CD14-positive monocyte (primary cell): ENCODE results near the gene PAK2. TPM values are rescaled to one million over a fixed set of nuclear protein-coding genes. Genes with fewer than 3 reads are reported as not detected.
A peak's percentile ranks its signal among the peaks of the same experiment; 100 is the strongest.
"Not testable (repeated sequence)": the region's sequence is repeated elsewhere in the genome, so short reads cannot be mapped to it uniquely, and the experiment has no call there.

Source experiments
- DNase-seq, 3 donors: peaks; one replicate each; pipeline ENCODE4 v3.0.0-alpha.2; 2011 to 2022
- H2AFZ ChIP-seq: 2 replicates; pipeline ENCODE4 v1.6.0; 2012; ENCODE audit warnings: mild to moderate bottlenecking, low read depth, low read length, inconsistent platforms; ENCODE audit not compliant: insufficient read depth, poor library complexity, severe bottlenecking
- H3K27ac ChIP-seq, 2 donors: 1 replicate in 1 of 2; 2 replicates in 1 of 2; pipeline ENCODE4 v1.5.1; 2012 to 2013; ENCODE audit warnings: low read length in 2 of 2, control low read depth in 1 of 2, inconsistent platforms in 1 of 2, low read depth in 1 of 2, mild to moderate bottlenecking in 1 of 2
- H3K27me3 ChIP-seq, 2 donors: one replicate each; pipeline versions ENCODE4 v1.6.0 to v1.6.1; 2011 to 2013; ENCODE audit warnings: low read length in 2 of 2; ENCODE audit not compliant: control insufficient read depth in 2 of 2, insufficient read depth in 2 of 2
- H3K36me3 ChIP-seq, 2 donors: replicated peaks in 1 of 2; 1 replicate in 1 of 2; 2 replicates in 1 of 2; pipeline versions ENCODE4 v1.5.1 to v1.6.1; 2012 to 2013; ENCODE audit warnings: low read length in 2 of 2, control low read depth in 1 of 2, inconsistent platforms in 1 of 2, mild to moderate bottlenecking in 1 of 2; ENCODE audit not compliant: insufficient read depth in 2 of 2, control insufficient read depth in 1 of 2
- H3K4me1 ChIP-seq, 2 donors: 1 replicate in 1 of 2; 2 replicates in 1 of 2; pipeline versions ENCODE4 v1.5.1 to v1.6.1; 2012 to 2013; ENCODE audit warnings: low read length in 2 of 2, control low read depth in 1 of 2, inconsistent platforms in 1 of 2, mild to moderate bottlenecking in 1 of 2, moderate library complexity in 1 of 2; ENCODE audit not compliant: insufficient read depth in 2 of 2, control insufficient read depth in 1 of 2
- H3K4me2 ChIP-seq: replicated peaks from 2 replicates; pipeline ENCODE3; 2012; ENCODE audit warnings: low read length, moderate library complexity, mild to moderate bottlenecking; ENCODE audit not compliant: poor library complexity, severe bottlenecking; ENCODE audit errors: extremely low read depth
- H3K4me3 ChIP-seq, 3 experiments: fragments of 200-600 bp in 1 of 3; sonication (generic) in 1 of 3; replicated peaks in 1 of 3; 1 replicate in 2 of 3; 2 replicates in 1 of 3; pipeline ENCODE4 v1.5.1; 2011 to 2013; ENCODE audit warnings: low read length in 3 of 3, mild to moderate bottlenecking in 3 of 3, control low read depth in 2 of 3, low read depth in 2 of 3, inconsistent platforms in 1 of 3, moderate library complexity in 1 of 3
- H3K79me2 ChIP-seq: 2 replicates; pipeline ENCODE4 v1.6.0; 2012; ENCODE audit warnings: mild to moderate bottlenecking, control low read depth, inconsistent platforms, low read length, moderate library complexity; ENCODE audit not compliant: insufficient read depth
- H3K9ac ChIP-seq: 2 replicates; pipeline ENCODE4 v1.6.0; 2017; ENCODE audit warnings: low read length, mild to moderate bottlenecking; ENCODE audit not compliant: insufficient read depth, poor library complexity, severe bottlenecking
- H3K9me3 ChIP-seq, 2 donors: replicated peaks in 1 of 2; 1 replicate in 1 of 2; 2 replicates in 1 of 2; pipeline versions ENCODE4 v1.5.1 to v1.6.1; 2012 to 2013; ENCODE audit warnings: low read length in 2 of 2, control low read depth in 1 of 2; ENCODE audit not compliant: control insufficient read depth in 1 of 2, insufficient read depth in 1 of 2
- H4K20me1 ChIP-seq: 2 replicates; pipeline ENCODE4 v1.6.0; 2012; ENCODE audit warnings: mild to moderate bottlenecking, low read length, control low read depth, moderate library complexity; ENCODE audit not compliant: insufficient read depth
- H3K27ac Mint-ChIP-seq, 7 donors: one replicate each; pipeline ENCODE4 v1.8.0; 2020; ENCODE audit warnings: mild to moderate bottlenecking in 7 of 7, mixed read lengths in 7 of 7, moderate library complexity in 6 of 7, inconsistent platforms in 2 of 7
- H3K27me3 Mint-ChIP-seq, 3 donors: one replicate each; pipeline ENCODE4 v1.8.0; 2021 to 2022; ENCODE audit warnings: low read depth in 3 of 3, mild to moderate bottlenecking in 3 of 3, mixed read lengths in 3 of 3, moderate library complexity in 3 of 3, inconsistent platforms in 1 of 3
- H3K36me3 Mint-ChIP-seq, 2 donors: one replicate each; pipeline ENCODE4 v1.8.0; 2020; ENCODE audit warnings: mixed read lengths in 2 of 2, inconsistent platforms in 1 of 2, mild to moderate bottlenecking in 1 of 2
- H3K4me1 Mint-ChIP-seq: one replicate; pipeline ENCODE4 v1.8.0; 2020; ENCODE audit warnings: mild to moderate bottlenecking, mixed read lengths
- H3K4me3 Mint-ChIP-seq, 2 donors: one replicate each; pipeline ENCODE4 v1.8.0; 2020; ENCODE audit warnings: mild to moderate bottlenecking in 2 of 2, mixed read lengths in 2 of 2, moderate library complexity in 1 of 2
- H3K9me3 Mint-ChIP-seq, 7 donors: one replicate each; pipeline ENCODE4 v1.8.0; 2020 to 2022; ENCODE audit warnings: mixed read lengths in 7 of 7, mild to moderate bottlenecking in 6 of 7, moderate library complexity in 6 of 7, inconsistent platforms in 2 of 7
- CTCF ChIP-seq: fragments of 200-600 bp; IDR thresholded peaks from one replicate; pipeline ENCODE4 v1.8.0; 2022; ENCODE audit warnings: antibody characterized with exemption, mild to moderate bottlenecking
- WGBS: methylation state at CpG from one replicate; pipeline ENCODE4 v1.1.5; 2013; ENCODE audit warnings: missing lambda C conversion rate; ENCODE audit not compliant: insufficient coverage; 5-methylcytosine and 5-hydroxymethylcytosine counted together
- intact Hi-C, 2 donors: fragments of 100-400 bp; cut with micrococcal nuclease; formaldehyde crosslinking; loops; one replicate each; pipeline versions ENCODE4 v1.15.0 to v1.15.1; 2023
- polyA plus RNA-seq, 3 donors: library from polyadenylated mRNA; depleted of rRNA in 1 of 3; unstranded in 2 of 3; stranded (reverse) in 1 of 3; fragments of 300-500 nt in 2 of 3; fragments of >200 nt in 1 of 3; fragmentation: Illumina TruSeq in 2 of 3; gene quantifications; 1 replicate in 2 of 3; 2 replicates in 1 of 3; pipeline ENCODE4 v1.2.3, GENCODE V29; 2012 to 2021

The PAK2 gene
- polyA plus RNA-seq, 3 donors: 32.4 to 44.2 (median 33.2) TPM

- H3K27ac Mint-ChIP-seq: no peak overlapping the region
- peaks cover 35% of the 10 kb centered on the region for H4K20me1 ChIP-seq
- no peak overlapping the region for H3K4me3 ChIP-seq
- no peak overlapping the region for H3K27ac ChIP-seq
- H2AFZ ChIP-seq: no peak overlapping the region
- intact Hi-C loops: no loop called here
- no peak overlapping the region for H3K9ac ChIP-seq
- no peak overlapping the region for H3K4me3 Mint-ChIP-seq
- DNase-seq: no peak
- no peaks in the 10 kb centered on the region for H3K4me1 Mint-ChIP-seq
- H3K27me3 Mint-ChIP-seq: no peaks in the 10 kb centered on the region
- WGBS: no CpG with 5 or more reads among the region's 5 CpGs
- peaks cover 60 to 84% of the 10 kb centered on the region in 2 donors for H3K36me3 Mint-ChIP-seq
- H3K36me3 ChIP-seq: peaks cover 82 to 93% of the 10 kb centered on the region in 2 donors
- H3K9me3 Mint-ChIP-seq: peaks cover 0 to 4% (median 0%) of the 10 kb centered on the region in 7 donors
- no peaks in the 10 kb centered on the region for H3K4me1 ChIP-seq
- peaks cover 0 to 5% of the 10 kb centered on the region in 2 donors for H3K9me3 ChIP-seq
- H3K4me2 ChIP-seq: no peak overlapping the region
- no peaks in the 10 kb centered on the region for H3K27me3 ChIP-seq
- no peak for TF ChIP-seq CTCF
- H3K79me2 ChIP-seq: no peaks in the 10 kb centered on the region
Observed at GRCh38 chr3:196813903-196814302, 74.2 kb downstream of the PAK2 start.

- TF ChIP-seq CTCF: no peak
- peaks cover 52% of the 10 kb centered on the region for H4K20me1 ChIP-seq
- DNase-seq: no peak
- no peaks in the 10 kb centered on the region for H3K4me1 ChIP-seq
- no peak overlapping the region for H3K9ac ChIP-seq
- H3K4me2 ChIP-seq: no peak overlapping the region
- no peak overlapping the region for H2AFZ ChIP-seq
- H3K4me1 Mint-ChIP-seq: no peaks in the 10 kb centered on the region
- no peak overlapping the region for H3K27ac Mint-ChIP-seq
- H3K27me3 Mint-ChIP-seq: no peaks in the 10 kb centered on the region
- H3K27me3 ChIP-seq: no peaks in the 10 kb centered on the region
- peaks cover 79 to 97% of the 10 kb centered on the region in 2 donors for H3K36me3 Mint-ChIP-seq
- intact Hi-C loops: no loop called here
- no peaks in the 10 kb centered on the region for H3K9me3 ChIP-seq
- no peak overlapping the region for H3K4me3 ChIP-seq
- no peaks in the 10 kb centered on the region for H3K9me3 Mint-ChIP-seq
- no peak overlapping the region for H3K4me3 Mint-ChIP-seq
- H3K79me2 ChIP-seq: no peaks in the 10 kb centered on the region
- WGBS: 50% methylated on average over 1 of the region's 6 CpGs
- H3K36me3 ChIP-seq: peaks cover 96 to 97% of the 10 kb centered on the region in 2 donors
- no peak overlapping the region for H3K27ac ChIP-seq
Observed at GRCh38 chr3:196821806-196822355, 82.2 kb downstream of the PAK2 start.

GRCh38 chr3:196829651-196830050 lies 90.0 kb downstream of the PAK2 start:
- H3K27me3 Mint-ChIP-seq, H3K79me2 ChIP-seq, H3K4me3 Mint-ChIP-seq, H3K4me3 ChIP-seq, DNase-seq, H3K9me3 Mint-ChIP-seq, intact Hi-C loops, H2AFZ ChIP-seq, H3K4me2 ChIP-seq, H3K9ac ChIP-seq, H3K27ac ChIP-seq, H3K27me3 ChIP-seq, H3K9me3 ChIP-seq, H3K4me1 ChIP-seq, H3K4me1 Mint-ChIP-seq: not testable (repeated sequence)
- Mint-ChIP-seq H3K36me3 (peaks cover 60 to 69% of the 10 kb centered on the region in 2 donors), H3K27ac (peak overlapping the region in 2 of 7 donors; percentile 6 to 58)
- peaks cover 54 to 80% of the 10 kb centered on the region in 2 donors for H3K36me3 ChIP-seq
- peaks cover 11% of the 10 kb centered on the region for H4K20me1 ChIP-seq
- WGBS: 100% methylated on average over 1 of the region's 3 CpGs
